Panc1 (cell line): ENCODE results near the gene TAGLN2. TPM values are rescaled to one million over a fixed set of nuclear protein-coding genes. Genes with fewer than 3 reads are reported as not detected.

Experiments
- ATAC-seq: fragments of 200-7000 bp; cut with Tn5 transposase; 2 replicates; pipeline ENCODE4 v1.9.1; 2020; ENCODE audit warnings: mild to moderate bottlenecking, moderate library complexity
- BruUV-seq: library from RNA; stranded (reverse); fragments of 400-500 nt; replicated peaks from 2 replicates; lab custom pipeline; 2021; lab: Mats Ljungman, UMichigan
- CTCF ChIA-PET: fragments of 300-600 bp; sonication (Branson Sonifier 250); formaldehyde crosslinking; loops from one replicate; lab custom pipeline; 2022; ENCODE audit warnings: antibody characterized with exemption; lab: Charles Lee
- POLR2A ChIA-PET: fragments of 300-600 bp; sonication (Branson Sonifier 250); formaldehyde crosslinking; loops from one replicate; lab custom pipeline; 2022; ENCODE audit warnings: antibody characterized with exemption; lab: Charles Lee
- DNase-seq: peaks from one replicate; pipeline ENCODE4 v3.0.0-alpha.2; 2010; ENCODE audit warnings: low read depth, low spot score
- H3K27ac ChIP-seq: 2 replicates; pipeline ENCODE4 v1.5.1; 2011; ENCODE audit warnings: mild to moderate bottlenecking, low read length, inconsistent platforms
- H3K27me3 ChIP-seq: fragments of 200-500 bp; sonication (Bioruptor generic); 2 replicates; pipeline ENCODE4 v1.6.0; 2014; ENCODE audit warnings: low read length, inconsistent platforms; ENCODE audit not compliant: control insufficient read depth, insufficient read depth
- H3K36me3 ChIP-seq: fragments of 200-500 bp; sonication (Bioruptor generic); 2 replicates; pipeline ENCODE4 v1.5.1; 2014; ENCODE audit warnings: inconsistent platforms, mild to moderate bottlenecking, low read length, moderate library complexity; ENCODE audit not compliant: control insufficient read depth, insufficient read depth
- H3K4me1 ChIP-seq: 2 replicates; pipeline ENCODE4 v1.5.1; 2011; ENCODE audit warnings: inconsistent platforms, mild to moderate bottlenecking, low read length, moderate library complexity; ENCODE audit not compliant: control insufficient read depth, insufficient read depth
- H3K4me3 ChIP-seq, 2 experiments: 2 replicates each; pipeline ENCODE4 v1.5.1; 2011 to 2012; ENCODE audit warnings: low read depth in 2 of 2, low read length in 2 of 2, mild to moderate bottlenecking in 2 of 2, inconsistent platforms in 1 of 2, moderate library complexity in 1 of 2
- H3K9me3 ChIP-seq: fragments of 200-500 bp; sonication (Bioruptor generic); 2 replicates; pipeline ENCODE4 v1.5.1; 2014; ENCODE audit warnings: low read depth, mild to moderate bottlenecking, inconsistent platforms, low read length, moderate library complexity; ENCODE audit not compliant: control insufficient read depth, insufficient read depth
- POLR2AphosphoS5 ChIP-seq: IDR thresholded peaks from 2 replicates; pipeline ENCODE4 v1.6.1; 2012; ENCODE audit warnings: mild to moderate bottlenecking, low read depth, low read length, moderate library complexity
- SIN3A ChIP-seq: IDR thresholded peaks from 2 replicates; pipeline ENCODE4 v1.6.1; 2012; ENCODE audit warnings: low read depth, mild to moderate bottlenecking, low read length, moderate library complexity, borderline replicate concordance; ENCODE audit not compliant: insufficient read depth
- TCF7L2 ChIP-seq: IDR thresholded peaks from 2 replicates; pipeline ENCODE4 v1.6.1; 2011; ENCODE audit warnings: mild to moderate bottlenecking, low read depth, low read length, inconsistent platforms
- in situ Hi-C: cut with HindIII; loops from 2 replicates; pipeline ENCODE4 v1.10.0; 2016; ENCODE audit warnings: low sequenced_read_pairs, low pct_unique_long_range_greater_than_20kb
- intact Hi-C: fragments of 100-400 bp; cut with micrococcal nuclease; formaldehyde crosslinking; loops from one replicate; pipeline ENCODE4 v1.10.0; 2022; ENCODE audit not compliant: unreplicated experiment
- total RNA-seq: library from RNA; stranded (reverse); gene quantifications from one replicate; pipeline ENCODE4 v1.2.1, GENCODE V29; 2021; ENCODE audit not compliant: unreplicated experiment
- TF ChIP-seq, protein P1 (sequence below), 2 experiments: IDR thresholded peaks; 2 replicates each; pipeline ENCODE4 v1.6.1; 2011 to 2012; ENCODE audit warnings: low read depth in 2 of 2, control low read depth in 1 of 2, low read length in 1 of 2, mild to moderate bottlenecking in 1 of 2, moderate library complexity in 1 of 2; ENCODE audit not compliant: insufficient read depth in 1 of 2
- TF ChIP-seq, protein P2 (sequence below): fragments of 450-650 bp; IDR thresholded peaks from 2 replicates; pipeline ENCODE4 v1.5.1; 2017; ENCODE audit warnings: mild to moderate bottlenecking

Gene TAGLN2
- total RNA-seq, 1 experiment from 2014 or later: 474 TPM

DNA sequence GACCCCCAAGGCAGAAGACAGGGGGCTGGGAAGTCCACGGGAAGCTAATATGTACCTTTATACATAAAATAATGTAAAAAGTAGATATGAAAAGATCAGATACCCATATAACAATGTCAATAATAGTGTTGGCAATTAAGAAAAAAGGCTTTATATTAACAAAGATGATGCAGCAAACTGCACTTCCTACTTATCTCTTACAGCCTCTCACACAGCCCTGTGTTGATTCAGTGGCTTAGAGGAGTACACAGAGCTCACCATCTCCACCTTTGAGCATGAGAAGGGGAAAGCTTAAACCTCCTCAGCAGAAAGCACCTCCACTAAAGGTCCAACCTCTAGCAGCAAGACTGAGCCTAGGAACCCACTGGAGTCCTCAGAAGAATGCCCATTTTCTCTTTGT lies 55.7 kb downstream of the TAGLN2 start:
- in situ Hi-C loops: no loop called here
- ChIA-PET CTCF (no interaction called here), POLR2A (no interaction called here)
- H3K4me3 ChIP-seq: no peak overlapping the region
- no peak overlapping the region for H3K27ac ChIP-seq
- H3K36me3 ChIP-seq: no peaks in the 10 kb centered on the region
- no peak for ATAC-seq
- DNase-seq: no peak
- no TSS peak for BruUV-seq
- no peak for TF ChIP-seq TCF7L2
- no peak for TF ChIP-seq SIN3A
- no peaks in the 10 kb centered on the region for H3K27me3 ChIP-seq
- intact Hi-C loops: no loop called here
- H3K9me3 ChIP-seq: no peaks in the 10 kb centered on the region
- no peaks in the 10 kb centered on the region for H3K4me1 ChIP-seq

DNA sequence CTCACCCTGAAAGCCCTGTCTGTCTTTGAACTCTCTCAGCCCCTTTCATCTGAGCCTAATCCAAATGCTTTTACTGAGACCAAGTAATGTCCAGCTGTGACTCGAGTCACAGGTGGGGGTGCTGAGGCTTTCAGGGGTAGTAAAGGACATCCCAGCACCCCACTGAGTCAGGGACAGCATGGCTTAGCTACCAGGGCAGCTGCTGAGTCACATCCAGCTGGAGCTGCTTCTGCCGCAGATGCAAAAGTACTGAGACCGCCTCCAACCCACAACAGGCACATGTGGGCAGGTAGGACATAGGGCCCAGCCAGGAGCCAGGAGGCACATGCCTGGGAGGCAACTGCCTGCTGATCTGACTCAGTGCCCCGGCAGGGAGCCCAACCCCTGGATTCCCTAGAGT lies 56.1 kb downstream of the TAGLN2 start:
- ATAC-seq: no peak
- no peak overlapping the region for H3K27ac ChIP-seq
- H3K9me3 ChIP-seq: no peaks in the 10 kb centered on the region
- no peaks in the 10 kb centered on the region for H3K27me3 ChIP-seq
- CTCF ChIA-PET: no interaction called here
- TF ChIP-seq TCF7L2: no peak
- TF ChIP-seq SIN3A: no peak
- TF ChIP-seq, protein P1, sequence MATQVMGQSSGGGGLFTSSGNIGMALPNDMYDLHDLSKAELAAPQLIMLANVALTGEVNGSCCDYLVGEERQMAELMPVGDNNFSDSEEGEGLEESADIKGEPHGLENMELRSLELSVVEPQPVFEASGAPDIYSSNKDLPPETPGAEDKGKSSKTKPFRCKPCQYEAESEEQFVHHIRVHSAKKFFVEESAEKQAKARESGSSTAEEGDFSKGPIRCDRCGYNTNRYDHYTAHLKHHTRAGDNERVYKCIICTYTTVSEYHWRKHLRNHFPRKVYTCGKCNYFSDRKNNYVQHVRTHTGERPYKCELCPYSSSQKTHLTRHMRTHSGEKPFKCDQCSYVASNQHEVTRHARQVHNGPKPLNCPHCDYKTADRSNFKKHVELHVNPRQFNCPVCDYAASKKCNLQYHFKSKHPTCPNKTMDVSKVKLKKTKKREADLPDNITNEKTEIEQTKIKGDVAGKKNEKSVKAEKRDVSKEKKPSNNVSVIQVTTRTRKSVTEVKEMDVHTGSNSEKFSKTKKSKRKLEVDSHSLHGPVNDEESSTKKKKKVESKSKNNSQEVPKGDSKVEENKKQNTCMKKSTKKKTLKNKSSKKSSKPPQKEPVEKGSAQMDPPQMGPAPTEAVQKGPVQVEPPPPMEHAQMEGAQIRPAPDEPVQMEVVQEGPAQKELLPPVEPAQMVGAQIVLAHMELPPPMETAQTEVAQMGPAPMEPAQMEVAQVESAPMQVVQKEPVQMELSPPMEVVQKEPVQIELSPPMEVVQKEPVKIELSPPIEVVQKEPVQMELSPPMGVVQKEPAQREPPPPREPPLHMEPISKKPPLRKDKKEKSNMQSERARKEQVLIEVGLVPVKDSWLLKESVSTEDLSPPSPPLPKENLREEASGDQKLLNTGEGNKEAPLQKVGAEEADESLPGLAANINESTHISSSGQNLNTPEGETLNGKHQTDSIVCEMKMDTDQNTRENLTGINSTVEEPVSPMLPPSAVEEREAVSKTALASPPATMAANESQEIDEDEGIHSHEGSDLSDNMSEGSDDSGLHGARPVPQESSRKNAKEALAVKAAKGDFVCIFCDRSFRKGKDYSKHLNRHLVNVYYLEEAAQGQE (IDR thresholded peaks at IDR 0.05; ENCODE audit: insufficient read depth in 1 of 2, low read depth in 2 of 2, low read length in 1 of 2): no peak
- TF ChIP-seq, protein P2, sequence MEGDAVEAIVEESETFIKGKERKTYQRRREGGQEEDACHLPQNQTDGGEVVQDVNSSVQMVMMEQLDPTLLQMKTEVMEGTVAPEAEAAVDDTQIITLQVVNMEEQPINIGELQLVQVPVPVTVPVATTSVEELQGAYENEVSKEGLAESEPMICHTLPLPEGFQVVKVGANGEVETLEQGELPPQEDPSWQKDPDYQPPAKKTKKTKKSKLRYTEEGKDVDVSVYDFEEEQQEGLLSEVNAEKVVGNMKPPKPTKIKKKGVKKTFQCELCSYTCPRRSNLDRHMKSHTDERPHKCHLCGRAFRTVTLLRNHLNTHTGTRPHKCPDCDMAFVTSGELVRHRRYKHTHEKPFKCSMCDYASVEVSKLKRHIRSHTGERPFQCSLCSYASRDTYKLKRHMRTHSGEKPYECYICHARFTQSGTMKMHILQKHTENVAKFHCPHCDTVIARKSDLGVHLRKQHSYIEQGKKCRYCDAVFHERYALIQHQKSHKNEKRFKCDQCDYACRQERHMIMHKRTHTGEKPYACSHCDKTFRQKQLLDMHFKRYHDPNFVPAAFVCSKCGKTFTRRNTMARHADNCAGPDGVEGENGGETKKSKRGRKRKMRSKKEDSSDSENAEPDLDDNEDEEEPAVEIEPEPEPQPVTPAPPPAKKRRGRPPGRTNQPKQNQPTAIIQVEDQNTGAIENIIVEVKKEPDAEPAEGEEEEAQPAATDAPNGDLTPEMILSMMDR: no peak
- no peak for TF ChIP-seq POLR2AphosphoS5
- H3K4me1 ChIP-seq: no peaks in the 10 kb centered on the region
- DNase-seq: no peak
- POLR2A ChIA-PET: interaction anchor here (0.6 kb wide), 1 partner anchor 12 kb away, joined by 3 read pairs; no protein-coding TSS in a partner anchor
- in situ Hi-C loops (no loop called here), intact Hi-C loops (no loop called here)
- BruUV-seq: no TSS peak
- H3K36me3 ChIP-seq: no peaks in the 10 kb centered on the region
- H3K4me3 ChIP-seq: no peak overlapping the region

DNA sequence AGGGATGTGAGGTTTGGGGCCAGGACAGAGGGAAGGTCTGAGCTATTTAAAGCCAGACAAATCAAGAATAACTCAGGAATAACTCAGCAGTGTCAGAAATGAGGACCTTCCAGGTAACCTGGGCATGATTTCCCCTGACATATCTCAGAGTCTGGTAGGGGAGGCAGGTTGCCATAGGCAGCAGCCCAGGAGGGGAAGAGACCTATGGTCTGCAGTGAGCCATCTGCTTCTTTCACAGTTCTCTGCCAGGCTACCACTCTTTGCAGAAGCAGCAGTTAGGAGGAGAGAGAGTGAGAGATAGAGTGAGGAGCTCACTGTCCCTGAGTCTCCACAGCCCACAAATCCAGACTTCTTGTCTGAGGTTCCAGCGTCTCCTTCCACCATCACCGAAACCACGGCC lies 56.5 kb downstream of the TAGLN2 start:
- TF ChIP-seq, protein P1 (IDR thresholded peaks at IDR 0.05; ENCODE audit: insufficient read depth in 1 of 2, low read depth in 2 of 2, low read length in 1 of 2): no peak
- no peak for TF ChIP-seq SIN3A
- no peak for TF ChIP-seq POLR2AphosphoS5
- TF ChIP-seq TCF7L2: no peak
- TF ChIP-seq, protein P2: no peak

More for the DNA sequence above, 56.5 kb downstream of the TAGLN2 start:
- ChIA-PET POLR2A (interaction anchor here (0.6 kb wide), 1 partner anchor 12 kb away, joined by 3 read pairs; no protein-coding TSS in a partner anchor), CTCF (no interaction called here)
- H3K27ac ChIP-seq: no peak overlapping the region
- no TSS peak for BruUV-seq
- intact Hi-C loops (no loop called here), in situ Hi-C loops (no loop called here)
- no peak for DNase-seq
- H3K9me3 ChIP-seq: no peaks in the 10 kb centered on the region
- H3K4me1 ChIP-seq: no peaks in the 10 kb centered on the region
- no peak for ATAC-seq
- no peaks in the 10 kb centered on the region for H3K27me3 ChIP-seq
- H3K36me3 ChIP-seq: no peaks in the 10 kb centered on the region
- H3K4me3 ChIP-seq: no peak overlapping the region
